Sigmoid colon (tissue), 3 donors: ENCODE results near the gene KLHL21.

ENCODE experiments used
- CTCF ChIP-seq, 4 experiments: fragments of 450-650 bp in 3 of 4; fragments of 200-600 bp in 1 of 4; IDR thresholded peaks; one replicate each; pipeline ENCODE4 v1.5.1; 2016 to 2019; ENCODE audit warnings: antibody characterized with exemption in 4 of 4, mild to moderate bottlenecking in 3 of 4, moderate library complexity in 2 of 4
- POLR2A ChIP-seq, 2 donors: fragments of 450-650 bp; IDR thresholded peaks; one replicate each; pipeline ENCODE4 v1.6.1; 2016; ENCODE audit warnings: antibody characterized with exemption in 2 of 2, mild to moderate bottlenecking in 2 of 2, moderate library complexity in 2 of 2

GRCh38 chr1:6601049-6601922, 1.4 kb downstream of the KLHL21 start:
- no peak for TF ChIP-seq CTCF (IDR thresholded peaks at IDR 0.05)
- peak; percentile 35 to 56 for TF ChIP-seq POLR2A (IDR thresholded peaks at IDR 0.05)
